ENCODE data around the gene MTR. TPM values are rescaled to one million over a fixed set of nuclear protein-coding genes. Genes with fewer than 3 reads are reported as not detected.

Gene MTR
- total RNA-seq, 1 donor from 2014 or later = 35.8 TPM

DNA sequence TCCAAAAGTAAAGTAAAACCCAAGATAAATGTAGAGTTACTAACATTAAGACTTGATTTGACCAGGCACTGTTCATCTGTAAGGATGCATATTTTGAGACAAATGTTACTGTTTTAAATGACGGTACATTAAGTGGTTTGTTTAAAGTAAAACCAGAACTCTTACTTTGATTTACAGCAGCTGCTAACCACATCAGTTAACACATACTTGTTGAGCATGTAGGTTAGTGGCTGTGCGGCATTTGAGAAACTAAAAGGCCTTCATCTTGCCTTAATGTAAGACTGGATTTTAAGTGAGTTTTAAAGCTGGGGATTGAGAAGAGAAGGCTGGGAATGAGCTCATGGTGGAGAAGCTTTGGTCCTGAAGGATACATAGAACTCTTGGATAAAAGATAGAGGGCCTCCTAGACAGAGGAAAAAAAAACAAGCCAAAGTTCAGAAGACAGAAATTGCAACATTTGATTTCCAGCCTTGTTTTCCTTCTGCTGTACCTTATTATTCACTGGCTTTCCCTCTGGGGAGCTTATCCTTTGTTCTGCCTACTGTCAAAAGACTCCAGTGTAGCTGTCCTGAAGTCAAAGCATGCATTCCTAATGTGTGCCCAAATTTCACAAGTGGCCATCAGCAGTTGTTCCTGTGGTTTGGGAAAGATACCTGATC is 66.6 kb downstream of the MTR start:
- Histone ChIP-seq H3K36me3 (ENCODE audit: insufficient read depth, low read length) (peaks cover 8% of the 10 kb centered on the region), H3K4me3 (ENCODE audit: insufficient read depth, low read depth, low read length) (no peak overlapping the region), H3K4me1 (ENCODE audit: insufficient read depth, low read length) (no peaks in the 10 kb centered on the region), H3K4me2 (ENCODE audit: low read length) (no peak overlapping the region), H3K27ac (ENCODE audit: low read depth, low read length) (no peak overlapping the region), H3K79me2 (ENCODE audit: insufficient read depth, low read length) (no peaks in the 10 kb centered on the region), H4K20me1 (ENCODE audit: insufficient read depth, low read length) (no peaks in the 10 kb centered on the region), H3K27me3 (ENCODE audit: insufficient read depth, low read length) (no peaks in the 10 kb centered on the region), H3K9me3 (ENCODE audit: insufficient read depth, low read depth, low read length) (no peaks in the 10 kb centered on the region), H2AFZ (ENCODE audit: low read depth, low read length) (no peak overlapping the region), H3K9ac (ENCODE audit: low read length) (no peak overlapping the region)
- Mint-ChIP-seq H3K4me3 (ENCODE audit: unreplicated experiment) (no peak overlapping the region), H3K27me3 (ENCODE audit: low read depth, unreplicated experiment) (no peaks in the 10 kb centered on the region), H3K27ac (ENCODE audit: unreplicated experiment) (no peak overlapping the region), H3K9me3 (ENCODE audit: unreplicated experiment) (peaks cover 2% of the 10 kb centered on the region), H3K36me3 (ENCODE audit: low read depth, unreplicated experiment) (peaks cover 27% of the 10 kb centered on the region), H3K4me1 (ENCODE audit: low read depth, unreplicated experiment) (no peaks in the 10 kb centered on the region)
- TF ChIP-seq, protein P1, sequence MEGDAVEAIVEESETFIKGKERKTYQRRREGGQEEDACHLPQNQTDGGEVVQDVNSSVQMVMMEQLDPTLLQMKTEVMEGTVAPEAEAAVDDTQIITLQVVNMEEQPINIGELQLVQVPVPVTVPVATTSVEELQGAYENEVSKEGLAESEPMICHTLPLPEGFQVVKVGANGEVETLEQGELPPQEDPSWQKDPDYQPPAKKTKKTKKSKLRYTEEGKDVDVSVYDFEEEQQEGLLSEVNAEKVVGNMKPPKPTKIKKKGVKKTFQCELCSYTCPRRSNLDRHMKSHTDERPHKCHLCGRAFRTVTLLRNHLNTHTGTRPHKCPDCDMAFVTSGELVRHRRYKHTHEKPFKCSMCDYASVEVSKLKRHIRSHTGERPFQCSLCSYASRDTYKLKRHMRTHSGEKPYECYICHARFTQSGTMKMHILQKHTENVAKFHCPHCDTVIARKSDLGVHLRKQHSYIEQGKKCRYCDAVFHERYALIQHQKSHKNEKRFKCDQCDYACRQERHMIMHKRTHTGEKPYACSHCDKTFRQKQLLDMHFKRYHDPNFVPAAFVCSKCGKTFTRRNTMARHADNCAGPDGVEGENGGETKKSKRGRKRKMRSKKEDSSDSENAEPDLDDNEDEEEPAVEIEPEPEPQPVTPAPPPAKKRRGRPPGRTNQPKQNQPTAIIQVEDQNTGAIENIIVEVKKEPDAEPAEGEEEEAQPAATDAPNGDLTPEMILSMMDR (IDR thresholded peaks at IDR 0.05; ENCODE audit: insufficient read depth, low read depth, low read length) = no peak
- TF ChIP-seq EZH2 (IDR thresholded peaks at IDR 0.05; ENCODE audit: insufficient read depth, low read length) = no peak
- FAIRE-seq (no peak), DNase-seq (ENCODE audit: low read depth) (peak; percentile 1)

DNA sequence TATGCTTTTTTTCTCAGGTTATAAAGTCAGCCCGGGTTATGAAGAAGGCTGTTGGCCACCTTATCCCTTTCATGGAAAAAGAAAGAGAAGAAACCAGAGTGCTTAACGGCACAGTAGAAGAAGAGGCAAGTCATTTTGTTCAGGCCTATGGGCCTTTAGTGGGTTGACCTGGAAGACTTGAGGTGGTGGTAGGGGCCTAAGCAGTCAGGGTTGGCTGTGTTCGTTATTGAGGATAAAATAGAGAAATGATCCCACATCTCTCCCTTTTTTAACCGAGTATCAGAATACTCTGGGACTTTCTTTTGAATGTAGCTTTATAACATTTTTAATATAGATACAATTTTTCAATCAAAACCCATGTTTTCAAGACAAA is 67.1 kb downstream of the MTR start:
- Histone ChIP-seq H3K9me3 (ENCODE audit: insufficient read depth, low read depth, low read length) (no peaks in the 10 kb centered on the region), H3K4me3 (ENCODE audit: insufficient read depth, low read depth, low read length) (no peak overlapping the region), H3K4me1 (ENCODE audit: insufficient read depth, low read length) (no peaks in the 10 kb centered on the region), H3K36me3 (ENCODE audit: insufficient read depth, low read length) (peaks cover 8% of the 10 kb centered on the region), H3K79me2 (ENCODE audit: insufficient read depth, low read length) (no peaks in the 10 kb centered on the region), H3K9ac (ENCODE audit: low read length) (no peak overlapping the region), H4K20me1 (ENCODE audit: insufficient read depth, low read length) (no peaks in the 10 kb centered on the region), H3K27ac (ENCODE audit: low read depth, low read length) (no peak overlapping the region), H2AFZ (ENCODE audit: low read depth, low read length) (no peak overlapping the region), H3K4me2 (ENCODE audit: low read length) (no peak overlapping the region), H3K27me3 (ENCODE audit: insufficient read depth, low read length) (no peaks in the 10 kb centered on the region)
- no peak for FAIRE-seq
- no peaks in the 10 kb centered on the region for H3K27me3 Mint-ChIP-seq (ENCODE audit: low read depth, unreplicated experiment)
- H3K4me3 Mint-ChIP-seq (ENCODE audit: unreplicated experiment) = no peak overlapping the region
- no peaks in the 10 kb centered on the region for H3K4me1 Mint-ChIP-seq (ENCODE audit: low read depth, unreplicated experiment)
- no peak overlapping the region for H3K27ac Mint-ChIP-seq (ENCODE audit: unreplicated experiment)
- TF ChIP-seq, protein P1 (IDR thresholded peaks at IDR 0.05; ENCODE audit: insufficient read depth, low read depth, low read length) = no peak
- no peak for TF ChIP-seq EZH2 (IDR thresholded peaks at IDR 0.05; ENCODE audit: insufficient read depth, low read length)
- H3K36me3 Mint-ChIP-seq (ENCODE audit: low read depth, unreplicated experiment) = peaks cover 30% of the 10 kb centered on the region
- H3K9me3 Mint-ChIP-seq (ENCODE audit: unreplicated experiment) = peaks cover 2% of the 10 kb centered on the region
- DNase-seq (ENCODE audit: low read depth) = no peak

- H3K4me1 ChIP-seq (ENCODE audit: insufficient read depth, low read length) = no peaks in the 10 kb centered on the region
- Mint-ChIP-seq H3K4me1 (ENCODE audit: low read depth, unreplicated experiment) (no peaks in the 10 kb centered on the region), H3K27me3 (ENCODE audit: low read depth, unreplicated experiment) (no peaks in the 10 kb centered on the region), H3K36me3 (ENCODE audit: low read depth, unreplicated experiment) (peaks cover 29% of the 10 kb centered on the region), H3K27ac (ENCODE audit: unreplicated experiment) (no peak overlapping the region), H3K4me3 (ENCODE audit: unreplicated experiment) (no peak overlapping the region), H3K9me3 (ENCODE audit: unreplicated experiment) (peaks cover 2% of the 10 kb centered on the region)
- peaks cover 8% of the 10 kb centered on the region for H3K36me3 ChIP-seq (ENCODE audit: insufficient read depth, low read length)
- no peaks in the 10 kb centered on the region for H3K27me3 ChIP-seq (ENCODE audit: insufficient read depth, low read length)
- H3K9me3 ChIP-seq (ENCODE audit: insufficient read depth, low read depth, low read length) = no peaks in the 10 kb centered on the region
- FAIRE-seq (no peak), DNase-seq (ENCODE audit: low read depth) (no peak)
- no peak overlapping the region for H3K27ac ChIP-seq (ENCODE audit: low read depth, low read length)
- no peaks in the 10 kb centered on the region for H3K79me2 ChIP-seq (ENCODE audit: insufficient read depth, low read length)
- H3K9ac ChIP-seq (ENCODE audit: low read length) = no peak overlapping the region
- no peak overlapping the region for H2AFZ ChIP-seq (ENCODE audit: low read depth, low read length)
- no peaks in the 10 kb centered on the region for H4K20me1 ChIP-seq (ENCODE audit: insufficient read depth, low read length)
- TF ChIP-seq, protein P1 (IDR thresholded peaks at IDR 0.05; ENCODE audit: insufficient read depth, low read depth, low read length) = no peak
- no peak for TF ChIP-seq EZH2 (IDR thresholded peaks at IDR 0.05; ENCODE audit: insufficient read depth, low read length)
- H3K4me2 ChIP-seq (ENCODE audit: low read length) = no peak overlapping the region
- H3K4me3 ChIP-seq (ENCODE audit: insufficient read depth, low read depth, low read length) = no peak overlapping the region
Measured at GRCh38 chr1:236862615-236863211, 67.6 kb downstream of the MTR start.
